Activated CD8-positive, alpha-beta T cell treated with anti-CD3 and anti-CD28 coated beads, Interleukin-2, amount 10 ng/mL, durations not matched to agents 7 days and 5 days (primary cell): ENCODE measurements around the gene MATN4. TPM values are rescaled to one million over a fixed set of nuclear protein-coding genes. Genes with fewer than 3 reads are reported as not detected.
A peak's percentile ranks its signal among the peaks of the same experiment; 100 is the strongest.
"Not testable (repeated sequence)": the region's sequence is repeated elsewhere in the genome, so short reads cannot be mapped to it uniquely, and the experiment has no call there.

Experiments
- ATAC-seq: fragments of 150-1000 bp; cut with Tn5 transposase; one replicate; pipeline ENCODE4 v1.10.0; 2021; ENCODE audit warnings: moderate library complexity
- CTCF ChIA-PET: fragments of 350-600 bp; sonication (Branson Sonifier 250); formaldehyde crosslinking; loops from one replicate; lab custom pipeline; 2021; ENCODE audit warnings: antibody characterized with exemption; lab: Charles Lee
- POLR2A ChIA-PET: fragments of 350-600 bp; sonication (Branson Sonifier 250); formaldehyde crosslinking; loops from one replicate; lab custom pipeline; 2021; ENCODE audit warnings: antibody characterized with exemption; lab: Charles Lee
- DNase-seq: peaks from one replicate; pipeline ENCODE4 v3.0.0-alpha.2; 2020
- H3K27ac Mint-ChIP-seq: one replicate; pipeline ENCODE4 v1.8.0; 2021; ENCODE audit warnings: mild to moderate bottlenecking, mixed read lengths
- H3K27me3 Mint-ChIP-seq: one replicate; pipeline ENCODE4 v1.8.0; 2021; ENCODE audit warnings: low read depth, mixed read lengths
- H3K36me3 Mint-ChIP-seq: one replicate; pipeline ENCODE4 v1.8.0; 2021; ENCODE audit warnings: low read depth, mixed read lengths
- H3K4me1 Mint-ChIP-seq: one replicate; pipeline ENCODE4 v1.8.0; 2021; ENCODE audit warnings: low read depth, mixed read lengths
- H3K4me3 Mint-ChIP-seq: one replicate; pipeline ENCODE4 v1.8.0; 2021; ENCODE audit warnings: mild to moderate bottlenecking, mixed read lengths
- H3K9me3 Mint-ChIP-seq: one replicate; pipeline ENCODE4 v1.8.0; 2022; ENCODE audit warnings: mixed read lengths; ENCODE audit not compliant: insufficient read depth
- total RNA-seq, 2 experiments: library from RNA; stranded (reverse); gene quantifications; one replicate each; pipeline ENCODE4 v1.2.3, GENCODE V29; 2021

MATN4 gene, protein sequence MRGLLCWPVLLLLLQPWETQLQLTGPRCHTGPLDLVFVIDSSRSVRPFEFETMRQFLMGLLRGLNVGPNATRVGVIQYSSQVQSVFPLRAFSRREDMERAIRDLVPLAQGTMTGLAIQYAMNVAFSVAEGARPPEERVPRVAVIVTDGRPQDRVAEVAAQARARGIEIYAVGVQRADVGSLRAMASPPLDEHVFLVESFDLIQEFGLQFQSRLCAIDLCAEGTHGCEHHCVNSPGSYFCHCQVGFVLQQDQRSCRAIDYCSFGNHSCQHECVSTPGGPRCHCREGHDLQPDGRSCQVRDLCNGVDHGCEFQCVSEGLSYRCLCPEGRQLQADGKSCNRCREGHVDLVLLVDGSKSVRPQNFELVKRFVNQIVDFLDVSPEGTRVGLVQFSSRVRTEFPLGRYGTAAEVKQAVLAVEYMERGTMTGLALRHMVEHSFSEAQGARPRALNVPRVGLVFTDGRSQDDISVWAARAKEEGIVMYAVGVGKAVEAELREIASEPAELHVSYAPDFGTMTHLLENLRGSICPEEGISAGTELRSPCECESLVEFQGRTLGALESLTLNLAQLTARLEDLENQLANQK
- under 1 TPM in 1 of 2 experiments, not detected in 1; 0.39 TPM for total RNA-seq

DNA sequence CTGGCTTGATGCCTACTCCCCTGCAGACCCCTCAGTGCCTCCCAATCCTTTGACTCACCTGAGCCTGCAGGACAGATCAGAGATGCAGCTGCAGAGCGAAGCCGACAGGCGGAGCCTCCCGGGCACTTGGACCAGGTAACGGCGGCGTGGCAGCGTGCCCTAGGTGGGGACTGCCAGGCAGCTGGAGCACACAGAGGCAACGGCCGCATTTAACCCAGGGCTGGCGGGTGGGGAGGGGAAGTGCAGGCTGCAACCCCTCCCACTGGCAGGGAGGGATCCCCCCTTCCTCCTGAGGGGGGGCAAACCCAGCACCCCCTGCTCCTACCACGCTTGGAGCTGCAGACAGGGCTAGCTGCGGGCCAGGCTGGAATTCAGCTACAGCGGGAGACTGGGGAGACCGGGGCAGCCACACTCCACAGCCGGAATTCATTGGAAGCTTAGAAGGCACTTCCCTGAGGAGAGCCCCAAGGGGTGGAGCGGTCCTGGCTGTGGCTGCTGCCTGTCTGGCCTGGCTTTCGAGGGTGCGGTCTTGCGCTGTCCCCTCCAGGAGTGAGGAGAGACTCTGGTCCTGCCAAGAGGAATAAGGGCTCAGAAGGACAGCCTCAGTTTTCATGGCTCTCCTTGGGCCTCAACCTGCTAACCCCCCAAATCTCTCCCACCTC lies at the start of gene MATN4:
TSS of gene MATN4 (minus strand) at position 183 of the 662 bp plus-strand sequence. CDS start 2,717 bp downstream, outside the sequence.
- CTCF ChIA-PET = interaction anchor here (0.8 to 1.1 kb wide), 3 partner anchors 10 to 264 kb away, joined by 3 to 5 read pairs (median 3); no protein-coding TSS in a partner anchor
- Mint-ChIP-seq H3K36me3 (no peaks in the 10 kb centered on the region), H3K4me3 (no peak within 1 kb of the TSS), H3K27ac (no peak within 1 kb of the TSS), H3K27me3 (peaks cover 44% of the 10 kb centered on the region), H3K4me1 (peaks cover 15% of the 10 kb centered on the region), H3K9me3 (no peaks in the 10 kb centered on the region)
- no peak for DNase-seq
- POLR2A ChIA-PET = no interaction called here
- ATAC-seq = no peak

DNA sequence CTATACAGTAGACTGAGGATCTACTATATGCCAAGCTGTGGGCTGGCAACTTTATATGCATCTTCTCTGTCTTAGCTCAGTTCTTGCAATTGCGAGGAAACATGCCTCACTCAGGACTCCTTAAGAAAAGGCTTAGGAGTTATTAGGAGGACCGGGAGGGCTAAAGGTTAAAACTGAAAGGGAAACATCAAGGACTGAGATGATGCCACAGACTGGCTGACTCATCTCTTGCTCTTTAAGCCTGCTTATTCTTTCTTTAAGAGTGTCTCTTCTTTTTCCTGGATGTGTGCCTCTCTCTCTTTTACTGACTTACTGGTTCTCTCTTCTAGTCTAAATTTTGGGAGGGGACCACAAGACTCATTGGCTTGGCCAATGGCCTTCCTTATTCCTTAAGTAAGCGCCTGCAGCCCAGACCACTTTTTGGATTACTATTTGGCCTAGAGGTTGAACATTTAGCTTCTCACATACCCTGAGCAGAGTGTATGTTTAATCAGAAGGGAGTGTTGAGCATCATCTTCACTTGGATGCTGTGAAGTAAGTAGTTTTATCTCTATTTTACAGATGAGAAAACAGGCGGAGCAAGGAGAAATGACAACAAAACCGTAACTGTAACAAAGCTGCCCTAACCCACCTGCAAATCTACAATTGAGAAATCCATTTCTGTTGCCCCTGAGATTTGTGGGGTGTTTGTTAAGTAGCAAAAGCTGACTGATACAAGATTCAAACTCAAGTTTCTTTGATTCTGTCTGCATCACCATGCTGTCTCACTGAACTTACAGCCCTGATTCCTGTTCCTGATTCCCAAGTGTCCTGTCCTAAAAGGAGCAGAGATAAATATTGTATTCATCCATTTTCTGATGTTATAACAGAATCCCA lies 47.3 kb upstream of the MATN4 start:
- no peaks in the 10 kb centered on the region for H3K9me3 Mint-ChIP-seq
- H3K27me3 Mint-ChIP-seq = peaks cover 2% of the 10 kb centered on the region
- POLR2A ChIA-PET = interaction anchor here (0.8 kb wide), 1 partner anchor 8 kb away, joined by 3 read pairs; no protein-coding TSS in a partner anchor
- ATAC-seq = peak; percentile 69
- H3K36me3 Mint-ChIP-seq = no peaks in the 10 kb centered on the region
- peak overlapping the region; percentile 70 for H3K27ac Mint-ChIP-seq
- H3K4me1 Mint-ChIP-seq = peaks cover 59% of the 10 kb centered on the region
- CTCF ChIA-PET = interaction anchor here (0.9 to 5.7 kb wide), 9 partner anchors 9 to 415 kb away, joined by 3 to 36 read pairs (median 7); no protein-coding TSS in a partner anchor
- no peak for DNase-seq
- H3K4me3 Mint-ChIP-seq = peak overlapping the region; percentile 11

DNA sequence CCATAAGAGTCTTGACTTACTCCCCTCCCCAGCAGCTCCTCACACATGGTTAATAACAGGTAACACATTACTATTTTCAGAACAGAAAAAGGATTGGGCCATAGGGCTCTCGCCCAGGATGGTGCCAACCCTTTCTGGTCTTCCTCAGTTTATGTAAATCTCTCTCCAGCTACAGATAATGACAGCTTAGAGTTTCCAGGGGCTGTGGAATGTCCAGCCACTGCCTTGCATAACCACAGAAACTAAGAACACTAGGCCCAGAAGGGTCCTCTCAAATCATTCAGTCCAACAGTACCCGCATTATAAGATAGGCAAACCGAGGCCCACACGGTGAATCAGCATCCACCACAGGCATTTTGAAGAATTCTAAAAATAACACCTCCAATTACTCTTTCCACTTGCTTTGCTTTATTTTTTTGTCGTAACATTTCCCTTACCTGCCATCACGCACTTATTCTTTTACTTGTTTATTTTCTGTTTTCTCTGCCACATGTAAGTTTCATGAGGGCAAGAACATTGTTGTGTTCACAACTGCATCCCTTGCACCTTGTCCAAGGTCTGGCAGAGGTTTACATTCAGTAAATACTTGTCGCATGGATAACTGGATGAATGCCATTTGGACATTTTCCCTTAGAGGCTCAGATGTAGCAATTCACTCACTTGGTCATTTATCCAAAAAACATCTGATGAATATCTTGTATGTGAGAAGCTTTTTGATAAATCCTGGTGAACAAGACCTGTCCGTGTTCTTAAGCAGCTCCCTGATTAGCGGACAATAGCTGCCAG lies 46.5 kb upstream of the MATN4 start:
- no peaks in the 10 kb centered on the region for H3K9me3 Mint-ChIP-seq
- POLR2A ChIA-PET = interaction anchor here (0.8 to 1.5 kb wide), 2 partner anchors 7 to 61 kb away, joined by 3 read pairs; partner anchors contain the start of gene PIGT
- H3K36me3 Mint-ChIP-seq = no peaks in the 10 kb centered on the region
- CTCF ChIA-PET = interaction anchor here (0.9 to 5.7 kb wide), 11 partner anchors 8 to 416 kb away, joined by 3 to 37 read pairs (median 7); partner anchors contain the start of gene SYS1
- peak overlapping the region; percentile 70 for H3K27ac Mint-ChIP-seq
- peaks cover 2% of the 10 kb centered on the region for H3K27me3 Mint-ChIP-seq
- peak overlapping the region; percentile 11 for H3K4me3 Mint-ChIP-seq
- no peak for DNase-seq
- no peak for ATAC-seq
- H3K4me1 Mint-ChIP-seq = peaks cover 61% of the 10 kb centered on the region

DNA sequence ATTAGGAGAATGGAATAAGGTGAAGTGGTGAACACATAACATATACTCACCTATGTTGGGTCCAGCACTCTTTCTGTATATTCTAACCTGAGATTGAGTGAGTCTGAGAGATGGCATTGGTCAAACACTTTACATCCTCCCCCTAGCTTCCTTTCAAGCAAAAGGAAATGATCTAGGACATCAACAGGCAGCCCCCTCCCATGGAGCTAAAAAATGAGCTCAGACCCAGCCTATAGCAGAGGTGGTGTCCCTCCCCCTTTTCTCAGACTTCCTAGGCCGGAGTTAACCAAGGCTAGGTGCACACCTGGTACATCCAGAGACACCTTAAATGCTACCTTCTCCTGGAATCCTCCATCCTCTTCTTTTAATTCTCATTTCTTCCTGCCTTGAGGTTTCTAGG lies 45.6 kb upstream of the MATN4 start:
- Mint-ChIP-seq H3K4me3 (no peak overlapping the region), H3K9me3 (no peaks in the 10 kb centered on the region), H3K27me3 (peaks cover 2% of the 10 kb centered on the region), H3K36me3 (no peaks in the 10 kb centered on the region), H3K4me1 (peaks cover 55% of the 10 kb centered on the region), H3K27ac (no peak overlapping the region)
- ChIA-PET POLR2A (interaction anchor here (1.5 kb wide), 1 partner anchor 62 kb away, joined by 3 read pairs; the partner anchor contains the start of gene PIGT), CTCF (interaction anchor here (1.3 to 5.7 kb wide), 8 partner anchors 7 to 83 kb away, joined by 3 to 37 read pairs (median 14); partner anchors contain the start of gene SYS1)
- no peak for DNase-seq
- ATAC-seq = no peak

DNA sequence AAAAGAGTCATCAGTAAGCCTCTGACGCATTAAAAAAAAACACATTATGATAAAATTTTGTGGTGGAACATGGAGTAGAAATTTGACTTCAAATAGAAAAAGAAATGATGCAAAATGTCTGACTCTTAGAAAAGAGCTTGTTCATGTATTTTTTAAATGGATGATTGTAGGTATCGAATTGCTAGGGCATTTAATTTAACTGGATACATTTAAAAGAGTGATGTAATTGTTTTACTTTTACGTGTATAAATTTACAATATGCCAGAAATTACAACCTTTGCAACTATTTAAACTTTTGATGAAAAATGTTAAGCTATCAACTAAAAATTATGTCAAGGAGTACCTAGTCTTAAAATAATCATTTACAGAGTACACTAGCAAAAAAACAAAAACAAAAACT lies 44.6 kb upstream of the MATN4 start:
- ChIA-PET POLR2A (interaction anchor here (0.7 to 1.5 kb wide), 2 partner anchors 12 to 63 kb away, joined by 3 read pairs; partner anchors contain the start of gene PIGT), CTCF (interaction anchor here (0.7 to 5.7 kb wide), 10 partner anchors 9 to 466 kb away, joined by 3 to 37 read pairs (median 4); partner anchors contain the start of gene SYS1)
- Mint-ChIP-seq H3K9me3 (no peaks in the 10 kb centered on the region), H3K27ac (no peak overlapping the region), H3K27me3 (peaks cover 2% of the 10 kb centered on the region), H3K4me1 (peaks cover 49% of the 10 kb centered on the region), H3K4me3 (no peak overlapping the region), H3K36me3 (no peaks in the 10 kb centered on the region)
- no peak for DNase-seq
- no peak for ATAC-seq

DNA sequence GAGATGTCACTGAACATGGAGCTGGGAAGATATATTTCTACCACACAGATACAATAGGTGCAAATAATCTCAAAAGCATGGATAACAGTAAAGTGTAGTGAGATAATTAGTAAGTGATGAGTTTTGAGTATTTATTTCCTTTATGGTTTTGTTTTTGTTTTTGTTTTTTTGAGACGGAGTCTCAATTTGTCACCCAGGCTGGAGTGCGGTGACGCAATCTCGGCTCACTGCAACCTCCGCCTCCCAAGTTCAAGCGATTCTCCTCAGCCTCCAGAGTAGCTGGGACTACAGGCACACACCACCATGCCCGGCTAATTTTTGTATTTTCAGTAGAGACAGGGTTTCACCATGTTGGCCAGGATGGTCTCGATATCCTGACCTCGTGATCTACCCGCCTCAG lies 42.7 kb upstream of the MATN4 start:
- H3K9me3 Mint-ChIP-seq, H3K27me3 Mint-ChIP-seq, H3K36me3 Mint-ChIP-seq, H3K4me3 Mint-ChIP-seq, H3K27ac Mint-ChIP-seq, DNase-seq, POLR2A ChIA-PET, ATAC-seq: not testable (repeated sequence)
- H3K4me1 Mint-ChIP-seq = peaks cover 53% of the 10 kb centered on the region
- CTCF ChIA-PET = interaction anchor here (1.1 to 5.7 kb wide), 3 partner anchors 11 to 420 kb away, joined by 3 to 37 read pairs (median 36); partner anchors contain the start of gene SYS1

DNA sequence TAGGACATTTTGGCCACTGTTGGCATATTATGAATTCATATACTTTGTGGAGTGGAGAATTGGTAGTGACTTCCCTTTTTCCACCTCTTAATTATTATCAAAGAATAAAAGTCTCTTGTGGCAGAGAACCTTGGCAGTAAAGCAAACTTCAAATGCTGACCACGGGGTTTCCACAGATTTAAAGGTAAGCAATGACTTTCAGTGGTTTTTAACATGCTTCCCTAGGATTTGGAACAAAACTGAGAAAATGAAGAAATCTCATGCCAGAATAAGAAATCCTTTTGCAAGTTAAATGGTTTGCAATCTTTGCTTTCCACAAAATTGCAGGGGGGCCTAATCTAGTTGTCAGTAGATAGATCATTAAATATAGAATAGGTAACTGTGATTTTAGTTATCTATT lies 42.1 kb upstream of the MATN4 start:
- ChIA-PET CTCF (interaction anchor here (5.7 kb wide), 1 partner anchor 24 kb away, joined by 36 read pairs; no protein-coding TSS in a partner anchor), POLR2A (no interaction called here)
- DNase-seq = no peak
- no peak for ATAC-seq
- no peak overlapping the region for H3K4me3 Mint-ChIP-seq
- H3K4me1 Mint-ChIP-seq = peaks cover 52% of the 10 kb centered on the region
- H3K27me3 Mint-ChIP-seq = peaks cover 2% of the 10 kb centered on the region
- H3K9me3 Mint-ChIP-seq = no peaks in the 10 kb centered on the region
- H3K36me3 Mint-ChIP-seq = no peaks in the 10 kb centered on the region
- no peak overlapping the region for H3K27ac Mint-ChIP-seq

DNA sequence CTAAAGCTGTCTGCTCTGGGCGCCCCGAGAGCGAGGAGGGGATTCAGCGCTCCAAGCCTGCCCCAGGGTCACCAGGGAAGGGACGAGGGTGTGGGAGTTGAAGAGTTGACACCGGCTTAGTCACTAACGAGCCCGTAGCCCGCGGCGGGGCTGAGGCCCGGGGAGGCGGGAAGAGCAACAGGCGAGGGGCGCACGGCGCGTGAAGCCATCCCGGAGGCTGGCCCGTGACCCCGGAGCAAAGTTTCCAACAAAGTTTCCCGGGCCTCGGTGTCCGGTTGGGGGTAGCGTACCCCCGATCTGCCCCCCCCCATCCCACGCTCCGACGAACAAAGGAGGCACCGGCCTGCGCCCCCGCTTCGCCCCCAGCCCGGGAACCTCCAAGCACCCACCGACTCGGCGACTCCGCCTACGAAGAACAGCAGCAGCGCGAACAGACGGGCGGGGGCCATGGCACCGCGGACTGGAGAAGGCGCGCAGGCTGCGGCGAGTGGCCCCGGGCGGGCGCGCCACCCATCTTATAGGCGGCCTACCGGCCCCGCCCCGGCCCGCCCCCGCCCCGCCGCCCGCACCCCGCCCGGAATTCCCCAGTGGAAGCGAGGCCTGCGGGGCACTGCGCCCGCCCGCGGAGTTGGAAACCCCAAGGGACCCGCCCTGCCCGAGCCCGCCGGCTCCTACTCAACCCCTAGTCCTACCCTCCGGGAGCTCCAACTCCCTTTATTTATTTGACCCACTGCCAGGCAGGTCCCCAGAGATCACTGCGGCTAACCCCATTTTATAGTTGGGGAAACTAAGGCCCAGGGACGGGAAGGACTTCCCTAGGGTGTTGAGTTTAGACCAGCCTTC lies 40.1 kb upstream of the MATN4 start, which contains the start of gene SDC4:
TSS of gene SDC4 (minus strand) at position 489 of the 843 bp plus-strand sequence. CDS start at position 449, 40 bp downstream.
- ChIA-PET CTCF (interaction anchor here (0.6 to 3.7 kb wide), 13 partner anchors 12 to 251 kb away, joined by 3 to 17 read pairs (median 5); partner anchors contain the start of gene SYS1), POLR2A (interaction anchor here (0.7 to 1.6 kb wide), 4 partner anchors 13 to 68 kb away, joined by 3 to 8 read pairs (median 6); partner anchors contain the start of genes PIGT and SYS1)
- Mint-ChIP-seq H3K36me3 (no peaks in the 10 kb centered on the region), H3K4me1 (peaks cover 37% of the 10 kb centered on the region), H3K27ac (peak within 1 kb of the TSS; percentile 63), H3K4me3 (peak within 1 kb of the TSS; percentile 78), H3K9me3 (no peaks in the 10 kb centered on the region), H3K27me3 (peaks cover 2% of the 10 kb centered on the region)
- DNase-seq = peak; percentile 55
- ATAC-seq = peak; percentile 89

DNA sequence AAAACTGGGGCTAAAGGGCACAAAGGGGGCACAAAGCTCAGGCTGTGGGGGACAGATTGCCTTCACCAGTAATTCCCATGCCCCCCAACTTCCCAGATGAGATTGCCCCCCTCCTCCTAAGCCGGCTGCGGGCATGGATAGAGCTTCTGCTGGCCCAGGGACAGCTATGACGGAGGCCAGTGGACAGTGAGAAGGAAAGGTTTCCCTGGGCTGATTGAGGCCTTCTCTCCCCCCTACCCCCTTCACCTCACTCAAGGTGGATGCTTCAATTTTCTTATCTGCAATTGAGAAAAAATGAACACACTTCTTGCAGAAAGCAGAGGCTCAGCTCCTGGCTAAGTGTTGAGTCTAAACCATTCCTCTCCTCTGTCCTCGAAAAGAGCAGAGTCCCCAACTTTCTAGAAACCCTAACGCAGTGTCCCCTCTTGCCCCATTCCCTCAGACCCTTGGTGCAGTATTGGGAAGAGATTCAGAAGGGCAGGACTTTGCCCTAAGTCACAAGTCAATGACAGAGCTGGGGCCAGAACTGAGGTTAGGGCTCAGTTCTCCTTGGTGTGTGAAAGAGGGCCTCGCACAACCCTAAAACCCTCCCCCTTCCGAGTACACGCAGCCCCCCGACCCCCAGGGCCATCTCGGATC lies 39.3 kb upstream of the MATN4 start:
- ATAC-seq = no peak

More for the DNA sequence above, 39.3 kb upstream of the MATN4 start:
- H3K4me1 Mint-ChIP-seq = peaks cover 36% of the 10 kb centered on the region
- H3K36me3 Mint-ChIP-seq = no peaks in the 10 kb centered on the region
- H3K9me3 Mint-ChIP-seq = no peaks in the 10 kb centered on the region
- DNase-seq = no peak
- POLR2A ChIA-PET = interaction anchor here (0.7 to 1.6 kb wide), 9 partner anchors 8 to 69 kb away, joined by 3 to 8 read pairs (median 4); partner anchors contain the start of genes PIGT and SYS1
- CTCF ChIA-PET = interaction anchor here (1.0 to 3.7 kb wide), 13 partner anchors 12 to 251 kb away, joined by 3 to 17 read pairs (median 5); partner anchors contain the start of gene SYS1
- H3K4me3 Mint-ChIP-seq = peak overlapping the region; percentile 78
- H3K27me3 Mint-ChIP-seq = peaks cover 2% of the 10 kb centered on the region
- peak overlapping the region; percentile 32 for H3K27ac Mint-ChIP-seq
